ENCODE measurements around the gene PDZRN3. TPM values are rescaled to one million over a fixed set of nuclear protein-coding genes. Genes with fewer than 3 reads are reported as not detected.

The PDZRN3 gene
- polyA plus RNA-seq, 2 of the 4 experiments (the other 2 are of a cell fraction), result not detected

DNA sequence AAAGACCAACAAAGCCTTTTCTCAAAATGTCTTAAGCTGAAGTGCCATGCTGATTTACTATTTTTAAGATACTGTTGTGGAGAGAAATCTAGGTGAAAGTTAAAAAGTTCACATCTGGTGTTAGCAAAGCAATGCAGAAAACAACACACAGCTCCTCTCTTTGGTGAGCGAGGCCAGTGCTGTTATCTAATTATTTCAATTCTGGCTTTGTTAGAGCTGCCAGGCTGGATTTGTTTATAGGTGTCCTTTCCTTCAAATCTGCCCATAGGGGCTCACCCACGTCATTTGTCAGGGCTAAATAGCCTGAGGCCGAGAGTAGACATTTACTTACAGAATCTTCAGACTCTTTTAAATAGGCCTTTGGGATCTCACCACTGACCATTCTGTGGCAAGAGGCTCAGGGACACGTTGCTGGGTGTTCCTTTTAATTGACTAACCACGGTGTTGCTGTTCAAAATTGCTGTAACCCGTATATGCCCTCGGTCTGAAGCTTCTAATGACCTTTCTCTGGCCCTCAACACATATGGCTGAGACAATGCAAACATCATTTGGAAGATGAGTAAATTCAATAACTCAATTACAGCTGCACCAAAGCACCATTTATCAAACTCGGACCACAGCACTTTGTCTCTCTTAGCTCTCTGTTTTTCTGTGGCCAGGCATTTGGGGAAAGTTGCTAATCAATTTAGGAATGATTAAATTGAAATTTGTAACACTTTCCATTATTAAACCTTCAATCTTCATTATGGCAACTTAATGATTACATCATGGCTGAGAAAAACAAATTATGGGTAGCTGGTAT is 152.6 kb downstream of the PDZRN3 start:
- no peak overlapping the region for H3K4me3 ChIP-seq
- no peak for ATAC-seq
- no peak overlapping the region for H3K27ac ChIP-seq
- DNase-seq (ENCODE audit: low read depth in 1 of 2, low spot score in 1 of 2), result no peak
- no peaks in the 10 kb centered on the region for H3K9me3 ChIP-seq
- TF ChIP-seq ZSCAN20 (CRISPR knock-in tag; IDR thresholded peaks at IDR 0.05), result no peak
- TF ChIP-seq CBX8 (IDR thresholded peaks at IDR 0.05), result no peak
- TF ChIP-seq HOXA7 (CRISPR knock-in tag; IDR thresholded peaks at IDR 0.05), result no peak
- no peak for TF ChIP-seq TP53 (CRISPR knock-in tag; IDR thresholded peaks at IDR 0.05)
- TF ChIP-seq CEBPB (IDR thresholded peaks at IDR 0.05), result no peak
- TF ChIP-seq CHD2 (IDR thresholded peaks at IDR 0.05; ENCODE audit: low read length, partially characterized antibody), result no peak
- no peak for TF ChIP-seq POLR2AphosphoS2 (conservative IDR thresholded peaks at IDR 0.05; ENCODE audit: low read length)
- TF ChIP-seq SMC3 (IDR thresholded peaks at IDR 0.05), result no peak
- TF ChIP-seq KDM5A (IDR thresholded peaks at IDR 0.05), result no peak
- TF ChIP-seq JUNB (IDR thresholded peaks at IDR 0.05), result no peak
- TF ChIP-seq TFCP2L1 (CRISPR knock-in tag; IDR thresholded peaks at IDR 0.05), result no peak
- 1% methylated on average over 8 of the region's 8 CpGs for WGBS (ENCODE audit: missing lambda C conversion rate)
- H3K4me1 ChIP-seq, result no peaks in the 10 kb centered on the region
- ChIA-PET POLR2A (no interaction called here), CTCF (interaction anchor here (1.4 kb wide), 1 partner anchor 30 kb away, joined by 3 read pairs; no protein-coding TSS in a partner anchor)
- no peak overlapping the region for H3K4me2 ChIP-seq
- no peak for FAIRE-seq

DNA sequence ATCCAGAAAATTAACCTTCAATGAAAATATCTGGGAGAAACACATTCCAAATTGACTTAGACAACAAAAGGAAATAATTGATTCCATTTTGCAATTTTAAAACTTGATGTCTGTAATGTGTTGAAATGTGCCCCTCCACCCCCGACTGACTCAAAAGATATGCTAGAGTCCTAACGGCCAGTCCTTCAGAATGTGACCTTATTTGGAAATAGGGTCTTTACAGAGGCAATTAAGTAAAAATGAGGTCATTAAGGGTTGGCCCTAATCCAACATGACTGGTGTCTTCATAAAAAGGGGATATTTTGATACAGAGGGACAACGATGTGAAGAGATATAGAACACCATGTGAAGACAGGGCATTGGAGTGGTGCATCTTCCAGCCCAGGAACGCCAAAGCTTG is 153.9 kb downstream of the PDZRN3 start:
- H3K4me3 ChIP-seq, result no peak overlapping the region
- H3K4me2 ChIP-seq, result no peak overlapping the region
- DNase-seq (ENCODE audit: low read depth in 1 of 2, low spot score in 1 of 2), result no peak
- H3K27ac ChIP-seq, result no peak overlapping the region
- H3K9me3 ChIP-seq, result no peaks in the 10 kb centered on the region
- no peaks in the 10 kb centered on the region for H3K4me1 ChIP-seq
- no peak for FAIRE-seq
- ChIA-PET CTCF (interaction anchor here (1.3 kb wide), 1 partner anchor 37 kb away, joined by 4 read pairs; no protein-coding TSS in a partner anchor), POLR2A (no interaction called here)
- ATAC-seq, result no peak
- WGBS (ENCODE audit: missing lambda C conversion rate), result 5% methylated on average over 4 of the region's 4 CpGs
- TF ChIP-seq CEBPB (IDR thresholded peaks at IDR 0.05), result no peak
- TF ChIP-seq ESRRA (IDR thresholded peaks at IDR 0.05; ENCODE audit: borderline replicate concordance, low read length), result no peak
- TF ChIP-seq ZNF302 (CRISPR knock-in tag; IDR thresholded peaks at IDR 0.05), result no peak
- no peak for TF ChIP-seq POLR2AphosphoS2 (conservative IDR thresholded peaks at IDR 0.05; ENCODE audit: low read length)
- TF ChIP-seq FOSB (CRISPR knock-in tag; IDR thresholded peaks at IDR 0.05), result no peak
- no peak for TF ChIP-seq CBX8 (IDR thresholded peaks at IDR 0.05)
- TF ChIP-seq FOXS1 (CRISPR knock-in tag; IDR thresholded peaks at IDR 0.05), result no peak
- no peak for TF ChIP-seq CBX2 (IDR thresholded peaks at IDR 0.05; ENCODE audit: borderline replicate concordance, low read depth)
- no peak for TF ChIP-seq HMGXB4 (CRISPR knock-in tag; IDR thresholded peaks at IDR 0.05; ENCODE audit: borderline replicate concordance)
- no peak for TF ChIP-seq JUN (IDR thresholded peaks at IDR 0.05)
- TF ChIP-seq PHF8 (IDR thresholded peaks at IDR 0.05; ENCODE audit: borderline replicate concordance, low read depth), result no peak

- POLR2A ChIA-PET, result no interaction called here
- Histone ChIP-seq H3K27ac (no peak overlapping the region), H3K9me3 (no peaks in the 10 kb centered on the region), H3K4me2 (no peak overlapping the region), H3K4me3 (no peak overlapping the region), H3K4me1 (no peaks in the 10 kb centered on the region)
- ATAC-seq, result no peak
- CTCF ChIA-PET, result interaction anchor here (1.3 kb wide), 1 partner anchor 39 kb away, joined by 4 read pairs; no protein-coding TSS in a partner anchor
- TF ChIP-seq POLR2A (IDR thresholded peaks at IDR 0.05; ENCODE audit: low read length) (no peak), TP53 (CRISPR knock-in tag; IDR thresholded peaks at IDR 0.05) (no peak), HOXB5 (CRISPR knock-in tag; IDR thresholded peaks at IDR 0.05) (no peak)
- FAIRE-seq, result no peak
- WGBS (ENCODE audit: missing lambda C conversion rate), result 19% methylated on average over 9 of the region's 9 CpGs
- no peak for DNase-seq (ENCODE audit: low read depth in 1 of 2, low spot score in 1 of 2)
Observed at GRCh38 chr3:73469331-73469730, 155.4 kb downstream of the PDZRN3 start.
